Sigmoid colon (tissue), 7 donors: Measurements from ENCODE around the gene CRTAC1. TPM values are rescaled to one million over a fixed set of nuclear protein-coding genes. Genes with fewer than 3 reads are reported as not detected.

ENCODE experiments used
- DNase-seq: peaks from one replicate; pipeline ENCODE4 v3.0.0-alpha.2; 2019
- H3K27ac ChIP-seq, 4 donors: fragments of 200-600 bp; sonication (generic); one replicate each; pipeline ENCODE4 v1.5.1; 2016 to 2019; ENCODE audit warnings: mild to moderate bottlenecking in 1 of 4
- H3K27me3 ChIP-seq, 3 donors: fragments of 200-600 bp; sonication (generic); one replicate each; pipeline ENCODE4 v1.5.1; 2019; ENCODE audit warnings: mild to moderate bottlenecking in 1 of 3
- H3K36me3 ChIP-seq, 4 donors: fragments of 200-600 bp; sonication (generic); one replicate each; pipeline ENCODE4 v1.5.1; 2016 to 2019
- H3K4me1 ChIP-seq, 4 donors: fragments of 200-600 bp; sonication (generic); one replicate each; pipeline ENCODE4 v1.5.1; 2017 to 2019
- H3K4me3 ChIP-seq, 4 donors: fragments of 200-600 bp; sonication (generic); one replicate each; pipeline ENCODE4 v1.5.1; 2017 to 2019; ENCODE audit warnings: mild to moderate bottlenecking in 2 of 4, moderate library complexity in 1 of 4
- H3K9me3 ChIP-seq, 4 donors: fragments of 200-600 bp in 3 of 4; sonication (generic) in 3 of 4; one replicate each; pipeline versions ENCODE4 v1.5.1 to v1.6.1; 2013 to 2019
- CTCF ChIP-seq, 4 experiments: fragments of 450-650 bp in 3 of 4; fragments of 200-600 bp in 1 of 4; IDR thresholded peaks; one replicate each; pipeline ENCODE4 v1.5.1; 2016 to 2019; ENCODE audit warnings: antibody characterized with exemption in 4 of 4, mild to moderate bottlenecking in 3 of 4, moderate library complexity in 2 of 4
- EP300 ChIP-seq, 4 donors: sonication (generic); formaldehyde crosslinking; IDR thresholded peaks; one replicate each; pipeline ENCODE4 v1.6.1; 2017; ENCODE audit warnings: antibody characterized with exemption in 4 of 4
- POLR2A ChIP-seq, 2 donors: fragments of 450-650 bp; IDR thresholded peaks; one replicate each; pipeline ENCODE4 v1.6.1; 2016; ENCODE audit warnings: antibody characterized with exemption in 2 of 2, mild to moderate bottlenecking in 2 of 2, moderate library complexity in 2 of 2
- POLR2AphosphoS5 ChIP-seq, 4 donors: sonication (generic); formaldehyde crosslinking; IDR thresholded peaks; one replicate each; pipeline ENCODE4 v1.6.1; 2017; ENCODE audit warnings: antibody characterized with exemption in 4 of 4
- WGBS, 2 donors: extraction: QIAGEN DNeasy Blood & Tissue Kit; methylation state at CpG; one replicate each; pipeline ENCODE4 v1.1.7; 2013; 5-methylcytosine and 5-hydroxymethylcytosine counted together
- intact Hi-C: fragments of 100-400 bp; cut with DNase I; formaldehyde crosslinking; loops from one replicate; pipeline ENCODE4 v1.15.1; 2023
- polyA plus RNA-seq, 3 donors: library from polyadenylated mRNA; stranded (reverse); fragments of 200-250 nt; gene quantifications; one replicate each; pipeline ENCODE4 v1.2.3, GENCODE V29; 2013
- total RNA-seq, 4 donors: library from RNA; depleted of rRNA; stranded (reverse); fragments of >200 nt; gene quantifications; one replicate each; pipeline ENCODE4 v1.1.0, GENCODE V29; 2016
- donor health status: healthy with polysubstance abuse.
- donor health status: Bipolar disorder and iron deficiency.
- donor health status: healthy.

Gene CRTAC1
- total and polyA plus RNA-seq, 7 donors = 1.2 to 6.4 (median 2.6) TPM; not detected in 1

- no peaks in the 10 kb centered on the region for H3K36me3 ChIP-seq
- H3K9me3 ChIP-seq = peaks cover 0 to 3% (median 0%) of the 10 kb centered on the region in 4 donors
- H3K4me3 ChIP-seq = no peak overlapping the region
- intact Hi-C loops = no loop called here
- no peak for DNase-seq
- 6 to 9% methylated on average over 2 of the region's 2 CpGs for WGBS, 2 donors
- H3K27me3 ChIP-seq = no peaks in the 10 kb centered on the region
- TF ChIP-seq POLR2AphosphoS5 (IDR thresholded peaks at IDR 0.05) (no peak), POLR2A (IDR thresholded peaks at IDR 0.05) (no peak), CTCF (IDR thresholded peaks at IDR 0.05) (no peak), EP300 (IDR thresholded peaks at IDR 0.05) (no peak)
- H3K27ac ChIP-seq = no peak overlapping the region
- H3K4me1 ChIP-seq = no peaks in the 10 kb centered on the region
Measured at GRCh38 chr10:98074315-98074911, 44.0 kb upstream of the CRTAC1 start.

- 80 to 83% methylated on average over 5 of the region's 5 CpGs for WGBS, 2 donors
- intact Hi-C loops = no loop called here
- peaks cover 0 to 10% (median 0%) of the 10 kb centered on the region in 3 donors for H3K27me3 ChIP-seq
Measured at GRCh38 chr10:98067165-98067564, 36.7 kb upstream of the CRTAC1 start.

GRCh38 chr10:98063740-98064027 is 33.3 kb upstream of the CRTAC1 start:
- Histone ChIP-seq H3K4me3 (no peak overlapping the region), H3K9me3 (no peaks in the 10 kb centered on the region), H3K4me1 (no peaks in the 10 kb centered on the region), H3K27ac (no peak overlapping the region), H3K27me3 (peaks cover 0 to 24% (median 0%) of the 10 kb centered on the region in 3 donors), H3K36me3 (no peaks in the 10 kb centered on the region)
- intact Hi-C loops = no loop called here
- no peak for TF ChIP-seq POLR2AphosphoS5 (IDR thresholded peaks at IDR 0.05)
- no peak for TF ChIP-seq EP300 (IDR thresholded peaks at IDR 0.05)
- no peak for TF ChIP-seq POLR2A (IDR thresholded peaks at IDR 0.05)
- no peak for TF ChIP-seq CTCF (IDR thresholded peaks at IDR 0.05)
- DNase-seq = no peak

More at GRCh38 chr10:98067165-98067564, 36.7 kb upstream of the CRTAC1 start:
- Histone ChIP-seq H3K4me3 (no peak overlapping the region), H3K9me3 (no peaks in the 10 kb centered on the region), H3K36me3 (no peaks in the 10 kb centered on the region), H3K4me1 (no peaks in the 10 kb centered on the region), H3K27ac (no peak overlapping the region)
- no peak for DNase-seq
- TF ChIP-seq CTCF (IDR thresholded peaks at IDR 0.05) (no peak), POLR2A (IDR thresholded peaks at IDR 0.05) (no peak), POLR2AphosphoS5 (IDR thresholded peaks at IDR 0.05) (no peak), EP300 (IDR thresholded peaks at IDR 0.05) (no peak)

- DNase-seq = no peak
- Histone ChIP-seq H3K9me3 (no peaks in the 10 kb centered on the region), H3K36me3 (no peaks in the 10 kb centered on the region), H3K27me3 (peaks cover 0 to 24% (median 0%) of the 10 kb centered on the region in 3 donors), H3K27ac (no peak overlapping the region), H3K4me1 (no peaks in the 10 kb centered on the region), H3K4me3 (no peak overlapping the region)
- no peak for TF ChIP-seq EP300 (IDR thresholded peaks at IDR 0.05)
- TF ChIP-seq POLR2AphosphoS5 (IDR thresholded peaks at IDR 0.05) = no peak
- no peak for TF ChIP-seq POLR2A (IDR thresholded peaks at IDR 0.05)
- TF ChIP-seq CTCF (IDR thresholded peaks at IDR 0.05) = no peak
- intact Hi-C loops = no loop called here
- whole genome bisulfite sequencing, 2 donors = 67 to 70% methylated on average over 6 of the region's 6 CpGs
Measured at GRCh38 chr10:98062424-98062823, 32.0 kb upstream of the CRTAC1 start.

- WGBS, 2 donors = 81 to 88% methylated on average over 10 of the region's 10 CpGs
- Histone ChIP-seq H3K36me3 (no peaks in the 10 kb centered on the region), H3K27ac (no peak overlapping the region), H3K9me3 (no peaks in the 10 kb centered on the region), H3K27me3 (peaks cover 0 to 29% (median 0%) of the 10 kb centered on the region in 3 donors), H3K4me3 (no peak overlapping the region), H3K4me1 (no peaks in the 10 kb centered on the region)
- TF ChIP-seq POLR2A (IDR thresholded peaks at IDR 0.05) (no peak), POLR2AphosphoS5 (IDR thresholded peaks at IDR 0.05) (no peak), EP300 (IDR thresholded peaks at IDR 0.05) (no peak), CTCF (IDR thresholded peaks at IDR 0.05) (no peak)
- DNase-seq = no peak
- intact Hi-C loops = no loop called here
Measured at GRCh38 chr10:98060079-98060478, 29.7 kb upstream of the CRTAC1 start.
